GM19397 (cell line): ENCODE results near the gene KRTAP20-1.

Experiments
- ATAC-seq: cut with Tn5 transposase; IDR thresholded peaks from one replicate; pipeline ENCODE4 v1.9.1; 2021; ENCODE audit warnings: mild to moderate bottlenecking, moderate library complexity; ENCODE audit not compliant: unreplicated experiment

KRTAP20-1 gene

DNA sequence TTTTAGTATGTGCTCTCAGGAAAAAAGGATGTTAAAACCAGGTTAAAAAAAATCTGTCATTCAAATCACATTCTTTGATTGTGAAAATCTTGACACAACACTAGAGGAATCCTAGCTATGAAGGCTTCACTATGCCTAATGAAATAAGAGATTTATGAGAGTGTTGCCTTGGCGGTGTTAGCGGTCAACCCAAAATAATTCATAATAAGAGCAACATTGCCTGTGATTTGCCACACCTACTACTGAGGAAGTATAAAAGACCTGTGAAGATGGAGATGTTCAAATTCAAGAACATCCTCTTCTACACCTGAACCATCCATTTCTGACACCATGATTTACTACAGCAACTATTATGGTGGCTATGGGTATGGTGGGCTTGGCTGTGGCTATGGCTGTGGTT is at the start of gene KRTAP20-1:
KRTAP20-1 (plus strand) TSS at position 301 of the 400 bp plus-strand sequence; CDS start at position 331, 30 bp downstream.
- no peak for ATAC-seq

- ATAC-seq = no peak
These were observed 48.6 kb upstream of the KRTAP20-1 start for GRCh38 chr21:30567617-30568016.

DNA sequence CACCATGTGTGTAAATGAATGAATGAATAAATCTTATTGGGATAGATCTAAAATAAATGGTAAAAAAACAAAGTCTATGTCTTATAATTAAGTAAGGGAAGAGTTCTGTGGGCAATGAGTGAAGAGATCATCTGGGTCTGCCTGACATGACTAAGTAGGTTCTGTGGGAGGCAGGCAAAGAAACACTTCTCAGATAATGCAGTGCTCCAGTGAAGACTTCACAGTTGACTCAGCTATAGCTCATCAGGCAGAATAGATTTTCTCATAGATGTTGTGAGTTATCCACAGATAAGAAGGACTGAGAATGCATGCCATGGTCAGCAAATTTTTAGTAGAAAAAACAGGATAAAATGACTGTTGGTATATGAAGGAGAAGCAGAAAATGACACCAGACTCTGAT is 38.5 kb upstream of the KRTAP20-1 start:
- no peak for ATAC-seq

GRCh38 chr21:30579346-30579745 is 36.9 kb upstream of the KRTAP20-1 start:
- ATAC-seq = no peak

DNA sequence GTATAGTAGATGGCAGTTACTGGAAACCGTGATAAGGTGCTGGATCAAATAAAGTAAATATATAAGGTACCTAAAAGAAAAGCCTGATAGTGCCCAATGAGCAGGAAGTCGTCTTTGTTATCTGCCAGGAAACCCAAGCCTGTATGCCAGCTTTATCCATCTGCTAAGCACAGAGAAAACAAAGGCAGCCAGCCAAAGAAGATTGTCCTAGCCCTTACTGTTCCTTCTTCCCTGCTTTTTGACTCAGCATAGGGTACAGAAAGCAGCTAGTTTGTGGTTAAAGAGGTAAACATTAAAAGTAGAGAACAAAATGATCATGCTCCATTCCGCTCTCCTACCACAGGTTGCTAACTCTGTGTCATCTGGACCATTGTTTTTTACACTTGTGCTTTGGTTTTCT is 36.1 kb upstream of the KRTAP20-1 start:
- no peak for ATAC-seq

DNA sequence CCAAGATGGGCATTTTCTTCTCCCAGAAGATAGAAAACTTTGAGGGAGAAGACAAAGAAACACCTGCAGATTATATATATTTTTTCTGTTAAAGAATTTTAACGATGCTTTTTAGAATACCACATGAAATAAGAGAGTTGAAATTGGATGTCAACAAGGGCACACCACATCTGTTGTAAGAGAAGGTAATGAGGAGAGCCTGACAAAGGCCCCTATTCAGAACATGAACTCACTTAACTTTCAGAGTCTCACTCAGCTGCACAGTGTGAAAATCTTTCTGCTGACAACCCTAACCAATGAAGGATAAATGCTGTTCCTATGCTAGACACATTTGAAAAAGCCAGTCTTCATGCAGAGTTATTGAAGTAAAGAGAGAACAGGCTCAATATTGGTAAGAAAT is 33.4 kb upstream of the KRTAP20-1 start:
- ATAC-seq = no peak

DNA sequence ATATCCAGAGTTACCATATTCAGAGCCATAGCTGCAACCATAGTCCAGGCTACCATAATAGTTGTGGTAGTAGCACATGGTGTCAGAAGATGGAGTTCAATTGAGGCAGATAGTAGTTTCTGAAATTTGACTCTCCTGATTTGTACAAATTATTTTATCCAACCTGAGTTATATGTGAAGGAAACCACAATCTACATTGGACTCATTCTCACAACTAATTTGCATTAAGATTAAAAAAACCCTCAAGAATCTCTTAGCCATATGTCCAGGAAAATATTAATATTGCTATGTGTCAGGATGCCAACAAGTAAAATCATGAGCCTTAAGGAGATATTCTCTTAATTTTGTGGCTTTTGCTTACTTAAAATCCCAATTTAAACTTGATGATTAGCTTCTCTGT is 25.9 kb upstream of the KRTAP20-1 start, which contains the start of gene KRTAP22-2:
KRTAP22-2 (minus strand) TSS at position 101 of the 400 bp plus-strand sequence.
- no peak for ATAC-seq

DNA sequence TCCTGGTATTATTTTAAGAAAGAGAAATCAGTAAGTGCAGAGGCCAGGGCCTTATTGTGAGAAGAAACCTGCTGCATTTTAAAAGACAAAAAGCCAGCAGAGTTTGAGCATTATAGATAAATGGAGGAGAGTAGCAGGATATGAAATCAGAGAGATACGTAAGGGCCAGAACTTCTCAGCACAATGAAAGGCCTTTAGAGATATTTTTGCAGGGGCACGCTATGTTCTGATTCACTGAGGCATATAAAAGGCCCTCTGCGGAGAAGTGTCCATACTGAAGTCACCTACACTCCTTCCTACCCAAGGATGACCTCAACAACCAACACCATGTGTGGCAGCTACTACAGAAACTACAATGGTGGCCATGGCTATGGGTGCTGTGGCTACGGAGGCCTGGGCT is 24.1 kb upstream of the KRTAP20-1 start, which contains the start of gene KRTAP6-3:
KRTAP6-3 (plus strand) TSS at position 301 of the 400 bp plus-strand sequence; CDS start at position 307, 6 bp downstream.
- ATAC-seq = no peak

DNA sequence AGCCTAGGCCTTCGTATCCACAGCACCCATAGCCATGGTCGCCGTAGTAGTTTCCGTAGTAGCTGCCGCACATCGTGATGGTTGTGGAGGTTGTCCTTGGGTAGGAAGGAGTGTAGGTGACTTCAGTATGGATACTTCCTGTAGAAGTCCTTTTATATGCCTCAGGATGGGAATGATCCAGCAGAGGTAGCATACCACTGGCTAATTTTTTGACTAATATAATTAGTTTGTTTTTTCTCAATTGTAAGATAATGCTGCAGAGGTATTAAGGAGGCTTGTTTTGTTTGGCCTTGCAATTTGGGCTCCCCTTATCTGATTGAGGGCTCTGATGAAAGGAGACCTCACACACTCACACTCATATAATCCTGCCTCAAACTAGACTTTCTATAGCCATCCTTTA is 17.4 kb upstream of the KRTAP20-1 start, which contains the start of gene KRTAP6-2:
KRTAP6-2 (minus strand) TSS at position 101 of the 400 bp plus-strand sequence; CDS start at position 73, 28 bp downstream.
- ATAC-seq = no peak

GRCh38 chr21:30600787-30601186 is 15.4 kb upstream of the KRTAP20-1 start, which contains the start of gene KRTAP22-1:
KRTAP22-1 (plus strand) TSS chr21:30601087.
- ATAC-seq = no peak

- no peak for ATAC-seq
These were observed 10.3 kb upstream of the KRTAP20-1 start for GRCh38 chr21:30605968-30606367.

GRCh38 chr21:30612132-30612531 is 4.1 kb upstream of the KRTAP20-1 start:
- no peak for ATAC-seq

DNA sequence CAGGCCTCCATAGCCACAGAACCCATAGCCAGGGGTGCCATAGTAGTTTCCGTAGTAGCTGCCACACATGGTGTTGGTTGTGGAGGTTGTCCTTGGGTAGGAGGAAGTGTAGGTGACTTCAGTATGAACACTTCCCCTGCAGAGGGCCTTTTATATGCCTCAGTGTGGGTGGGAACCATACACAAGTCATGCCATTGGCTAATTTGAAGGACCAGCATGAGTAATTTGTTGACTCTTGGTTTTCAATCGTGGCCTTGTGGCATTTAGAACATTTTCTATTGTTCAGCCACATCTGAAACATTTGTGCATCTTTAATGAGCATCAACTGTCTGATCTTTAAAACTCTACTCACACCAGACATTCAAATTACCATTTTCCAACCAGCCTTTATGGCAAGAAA is 2.4 kb upstream of the KRTAP20-1 start, which contains the start of gene KRTAP6-1:
KRTAP6-1 (minus strand) TSS at position 95 of the 400 bp plus-strand sequence; CDS start at position 69, 26 bp downstream.
- ATAC-seq = no peak

DNA sequence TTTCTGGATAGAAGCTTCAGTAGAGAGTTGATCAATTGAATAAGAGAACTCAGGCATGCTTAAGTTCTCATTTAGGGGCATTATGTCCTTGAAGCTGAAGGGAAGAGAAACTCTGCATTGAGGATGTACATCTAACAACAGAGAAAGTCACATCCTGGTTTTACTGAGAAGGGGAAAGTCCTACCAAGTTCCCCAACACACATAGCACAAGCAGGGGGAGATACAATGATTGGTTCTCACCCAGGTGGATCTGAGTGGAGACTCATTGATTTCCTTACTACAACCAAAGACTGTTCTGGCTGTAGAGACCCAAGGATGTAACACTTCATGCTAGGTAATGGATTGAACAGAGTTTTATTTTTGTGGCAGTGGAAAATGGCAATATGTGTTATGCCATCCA is 1.0 kb upstream of the KRTAP20-1 start:
- ATAC-seq = no peak

DNA sequence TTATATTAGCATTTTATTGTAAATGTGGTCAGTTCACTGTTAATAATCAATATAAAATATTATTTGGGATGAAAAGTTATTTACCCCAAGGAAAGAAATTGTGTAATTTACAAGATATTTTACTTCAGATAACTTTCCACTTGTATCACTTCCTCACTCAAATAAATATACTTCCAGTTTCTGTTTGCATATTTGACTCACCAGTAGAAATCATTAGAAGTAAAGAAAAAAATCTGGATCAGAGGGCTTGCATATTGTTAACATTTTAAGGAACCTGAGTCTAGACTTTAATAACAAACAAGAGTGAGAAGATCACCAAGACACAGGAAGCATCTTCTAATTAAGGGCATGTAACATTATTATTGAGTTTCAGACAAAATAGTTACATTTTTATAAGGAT is 3.9 kb downstream of the KRTAP20-1 start:
- no peak for ATAC-seq

- ATAC-seq = no peak
These were observed 4.3 kb downstream of the KRTAP20-1 start, which contains the start of gene KRTAP20-4 for GRCh38 chr21:30620522-30620921. KRTAP20-4 (plus strand) TSS chr21:30620627.

- no peak for ATAC-seq
These were observed 7.1 kb downstream of the KRTAP20-1 start for GRCh38 chr21:30623362-30623761.

DNA sequence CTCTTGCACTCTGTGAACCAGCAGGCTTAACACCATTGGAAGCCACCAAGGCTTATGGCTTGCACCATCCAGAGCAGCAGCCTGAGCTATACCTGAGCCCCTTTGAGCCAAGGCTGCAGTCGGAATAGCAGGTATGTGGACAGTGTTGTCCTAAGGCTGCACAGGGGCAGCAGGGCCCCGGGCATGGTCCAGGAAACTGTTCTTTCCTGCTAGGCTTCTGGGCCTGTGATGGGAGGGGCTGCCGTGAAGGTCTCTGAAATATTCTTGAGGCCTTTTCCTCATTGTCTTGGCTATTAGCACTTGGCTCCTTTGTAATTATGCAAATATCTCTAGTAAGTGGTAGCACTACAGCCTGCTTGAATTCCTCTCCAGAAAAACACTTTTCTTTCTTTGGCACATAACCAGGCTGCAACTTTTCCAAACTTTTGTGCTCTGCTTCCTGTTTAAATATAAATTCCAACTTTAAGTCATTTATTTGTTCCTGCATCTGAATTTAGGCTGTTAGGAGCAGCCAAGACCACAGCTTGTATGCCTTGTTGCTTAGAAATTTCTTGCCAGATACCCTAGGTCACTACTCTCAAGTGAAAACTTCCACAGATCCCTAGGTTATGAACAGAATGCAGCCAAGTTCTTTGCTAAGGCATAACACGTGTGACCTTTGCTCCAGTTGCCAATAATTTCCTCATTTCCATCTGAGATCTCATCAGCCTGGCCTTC is 9.4 kb downstream of the KRTAP20-1 start:
- ATAC-seq = no peak

DNA sequence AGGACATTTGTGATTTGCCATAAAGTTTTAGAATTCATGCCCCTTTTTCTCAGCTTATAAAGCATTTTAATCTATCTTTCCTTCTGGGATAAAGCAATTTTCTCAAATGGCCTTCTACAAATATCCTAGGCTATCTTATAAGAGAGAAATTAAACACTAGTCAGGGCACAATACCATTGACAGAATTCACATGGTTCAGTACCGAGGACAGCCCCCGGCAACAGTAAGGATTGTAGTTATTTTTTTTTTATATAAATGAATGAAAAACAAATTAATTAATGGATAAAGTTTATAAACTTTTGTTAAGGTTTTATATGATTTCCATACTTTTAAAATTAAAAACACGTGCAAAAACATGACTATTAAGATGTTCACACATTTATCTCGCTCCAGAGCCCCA is 11.9 kb downstream of the KRTAP20-1 start:
- ATAC-seq = no peak

DNA sequence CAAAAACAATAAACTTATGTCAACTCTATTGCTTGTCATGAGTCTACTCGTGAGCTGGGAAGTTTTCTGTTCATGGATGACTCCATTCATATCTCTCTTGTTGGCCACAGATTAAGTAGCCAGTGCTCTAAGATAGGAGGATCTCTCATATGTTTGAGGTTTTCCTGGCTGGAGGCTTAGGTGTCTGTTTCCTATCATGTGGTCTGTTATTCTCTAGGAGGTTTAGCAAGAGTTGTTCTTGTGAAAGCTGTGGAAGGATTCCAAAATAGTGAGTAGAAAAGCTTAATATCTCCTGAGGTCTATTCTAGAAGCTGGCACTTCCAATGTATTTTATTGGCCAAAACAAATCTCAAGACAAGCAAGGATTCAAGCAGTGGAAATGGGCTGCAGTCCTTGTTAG is 13.0 kb downstream of the KRTAP20-1 start:
- ATAC-seq = no peak

GRCh38 chr21:30634906-30635305 is 18.7 kb downstream of the KRTAP20-1 start, which contains the start of gene KRTAP20-2:
KRTAP20-2 (plus strand) TSS chr21:30635206; CDS start chr21:30635264, 58 bp downstream.
- ATAC-seq = no peak

DNA sequence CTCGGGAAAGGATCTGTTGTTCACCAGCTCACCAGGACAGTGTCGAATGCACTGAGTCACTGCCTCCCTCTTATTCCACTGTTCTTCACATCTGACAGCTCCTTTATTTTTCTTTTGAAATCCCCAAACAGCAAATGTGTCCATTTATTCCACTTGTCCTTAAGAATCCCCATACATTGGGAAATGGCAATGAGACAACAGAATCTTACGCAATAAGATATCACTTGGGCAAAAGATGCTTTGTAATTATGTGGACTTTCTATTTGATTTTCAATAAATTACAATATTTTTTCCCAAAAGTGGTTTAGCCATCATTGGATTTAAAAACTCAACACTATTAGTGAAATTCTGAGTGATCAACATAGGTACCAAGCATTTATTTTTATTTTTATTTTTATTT is 22.5 kb downstream of the KRTAP20-1 start:
- ATAC-seq = no peak
